Sigmoid colon (tissue), 7 donors: Measurements from ENCODE around the gene GSAP. TPM values are rescaled to one million over a fixed set of nuclear protein-coding genes. Genes with fewer than 3 reads are reported as not detected.
"Not testable (repeated sequence)": the region's sequence is repeated elsewhere in the genome, so short reads cannot be mapped to it uniquely, and the experiment has no call there.

Experiments
- DNase-seq: peaks from one replicate; pipeline ENCODE4 v3.0.0-alpha.2; 2019
- H3K27ac ChIP-seq, 4 donors: fragments of 200-600 bp; sonication (generic); one replicate each; pipeline ENCODE4 v1.5.1; 2016 to 2019; ENCODE audit warnings: mild to moderate bottlenecking in 1 of 4
- H3K27me3 ChIP-seq, 3 donors: fragments of 200-600 bp; sonication (generic); one replicate each; pipeline ENCODE4 v1.5.1; 2019; ENCODE audit warnings: mild to moderate bottlenecking in 1 of 3
- H3K36me3 ChIP-seq, 4 donors: fragments of 200-600 bp; sonication (generic); one replicate each; pipeline ENCODE4 v1.5.1; 2016 to 2019
- H3K4me1 ChIP-seq, 4 donors: fragments of 200-600 bp; sonication (generic); one replicate each; pipeline ENCODE4 v1.5.1; 2017 to 2019
- H3K4me3 ChIP-seq, 4 donors: fragments of 200-600 bp; sonication (generic); one replicate each; pipeline ENCODE4 v1.5.1; 2017 to 2019; ENCODE audit warnings: mild to moderate bottlenecking in 2 of 4, moderate library complexity in 1 of 4
- H3K9me3 ChIP-seq, 4 donors: fragments of 200-600 bp in 3 of 4; sonication (generic) in 3 of 4; one replicate each; pipeline versions ENCODE4 v1.5.1 to v1.6.1; 2013 to 2019
- EP300 ChIP-seq, 4 donors: sonication (generic); formaldehyde crosslinking; IDR thresholded peaks; one replicate each; pipeline ENCODE4 v1.6.1; 2017; ENCODE audit warnings: antibody characterized with exemption in 4 of 4
- POLR2A ChIP-seq, 2 donors: fragments of 450-650 bp; IDR thresholded peaks; one replicate each; pipeline ENCODE4 v1.6.1; 2016; ENCODE audit warnings: antibody characterized with exemption in 2 of 2, mild to moderate bottlenecking in 2 of 2, moderate library complexity in 2 of 2
- POLR2AphosphoS5 ChIP-seq, 4 donors: sonication (generic); formaldehyde crosslinking; IDR thresholded peaks; one replicate each; pipeline ENCODE4 v1.6.1; 2017; ENCODE audit warnings: antibody characterized with exemption in 4 of 4
- WGBS, 2 donors: extraction: QIAGEN DNeasy Blood & Tissue Kit; methylation state at CpG; one replicate each; pipeline ENCODE4 v1.1.7; 2013; 5-methylcytosine and 5-hydroxymethylcytosine counted together
- intact Hi-C: fragments of 100-400 bp; cut with DNase I; formaldehyde crosslinking; loops from one replicate; pipeline ENCODE4 v1.15.1; 2023
- polyA plus RNA-seq, 3 donors: library from polyadenylated mRNA; stranded (reverse); fragments of 200-250 nt; gene quantifications; one replicate each; pipeline ENCODE4 v1.2.3, GENCODE V29; 2013
- total RNA-seq, 4 donors: library from RNA; depleted of rRNA; stranded (reverse); fragments of >200 nt; gene quantifications; one replicate each; pipeline ENCODE4 v1.1.0, GENCODE V29; 2016
- TF ChIP-seq, protein P1 (sequence below), 4 experiments: fragments of 450-650 bp in 3 of 4; fragments of 200-600 bp in 1 of 4; IDR thresholded peaks; one replicate each; pipeline ENCODE4 v1.5.1; 2016 to 2019; ENCODE audit warnings: antibody characterized with exemption in 4 of 4, mild to moderate bottlenecking in 3 of 4, moderate library complexity in 2 of 4
- donor health status: healthy with polysubstance abuse.
- donor health status: Bipolar disorder and iron deficiency.
- donor health status: healthy.

The GSAP gene
- total and polyA plus RNA-seq, 7 donors: 3.6 to 30.2 (median 15.1) TPM

- Histone ChIP-seq H3K4me1 (peaks cover 0 to 66% (median 33%) of the 10 kb centered on the region in 4 donors), H3K36me3 (no peaks in the 10 kb centered on the region), H3K27ac (peak overlapping the region; percentile 70 to 80 (median 78)), H3K9me3 (no peaks in the 10 kb centered on the region), H3K27me3 (no peaks in the 10 kb centered on the region), H3K4me3 (no peak overlapping the region)
- no peak for TF ChIP-seq EP300 (IDR thresholded peaks at IDR 0.05)
- no peak for TF ChIP-seq POLR2AphosphoS5 (IDR thresholded peaks at IDR 0.05)
- no peak for TF ChIP-seq POLR2A (IDR thresholded peaks at IDR 0.05)
- TF ChIP-seq, protein P1, sequence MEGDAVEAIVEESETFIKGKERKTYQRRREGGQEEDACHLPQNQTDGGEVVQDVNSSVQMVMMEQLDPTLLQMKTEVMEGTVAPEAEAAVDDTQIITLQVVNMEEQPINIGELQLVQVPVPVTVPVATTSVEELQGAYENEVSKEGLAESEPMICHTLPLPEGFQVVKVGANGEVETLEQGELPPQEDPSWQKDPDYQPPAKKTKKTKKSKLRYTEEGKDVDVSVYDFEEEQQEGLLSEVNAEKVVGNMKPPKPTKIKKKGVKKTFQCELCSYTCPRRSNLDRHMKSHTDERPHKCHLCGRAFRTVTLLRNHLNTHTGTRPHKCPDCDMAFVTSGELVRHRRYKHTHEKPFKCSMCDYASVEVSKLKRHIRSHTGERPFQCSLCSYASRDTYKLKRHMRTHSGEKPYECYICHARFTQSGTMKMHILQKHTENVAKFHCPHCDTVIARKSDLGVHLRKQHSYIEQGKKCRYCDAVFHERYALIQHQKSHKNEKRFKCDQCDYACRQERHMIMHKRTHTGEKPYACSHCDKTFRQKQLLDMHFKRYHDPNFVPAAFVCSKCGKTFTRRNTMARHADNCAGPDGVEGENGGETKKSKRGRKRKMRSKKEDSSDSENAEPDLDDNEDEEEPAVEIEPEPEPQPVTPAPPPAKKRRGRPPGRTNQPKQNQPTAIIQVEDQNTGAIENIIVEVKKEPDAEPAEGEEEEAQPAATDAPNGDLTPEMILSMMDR (IDR thresholded peaks at IDR 0.05): no peak
- intact Hi-C loops: loop anchor here (5.0 kb wide), 1 partner anchor 68 kb away; the partner anchor contains the start of gene GSAP
- DNase-seq: no peak
These were observed 67.0 kb downstream of the GSAP start for GRCh38 chr7:77349141-77349540.

DNA sequence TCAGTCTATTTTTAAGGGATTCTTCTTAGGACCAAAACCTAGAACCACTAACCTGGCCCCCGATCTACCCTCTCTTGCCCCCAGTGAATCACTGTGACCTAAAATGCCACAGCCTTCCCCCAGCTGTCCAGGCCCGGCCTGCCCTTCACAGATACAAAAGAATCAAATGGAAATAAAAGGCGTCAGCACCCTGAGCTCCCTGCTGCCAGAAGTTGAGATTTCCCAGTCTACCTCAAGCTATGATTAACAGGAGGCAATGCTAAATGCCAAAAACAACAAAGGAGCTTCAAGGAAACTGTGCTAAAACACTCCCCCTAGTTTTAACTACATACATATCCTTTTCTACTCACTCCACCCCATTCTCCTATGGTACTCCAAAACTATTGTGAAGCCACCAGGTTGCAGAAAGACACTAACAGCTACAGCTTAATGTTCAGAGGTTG lies 67.8 kb downstream of the GSAP start:
- Histone ChIP-seq H3K9me3 (no peaks in the 10 kb centered on the region), H3K4me3 (no peak overlapping the region), H3K27ac (peak overlapping the region; percentile 70 to 80 (median 78)), H3K36me3 (no peaks in the 10 kb centered on the region), H3K4me1 (peaks cover 0 to 61% (median 35%) of the 10 kb centered on the region in 4 donors), H3K27me3 (no peaks in the 10 kb centered on the region)
- 56 to 71% methylated on average over 3 of the region's 3 CpGs for WGBS, 2 donors
- TF ChIP-seq POLR2A (IDR thresholded peaks at IDR 0.05) (no peak), EP300 (IDR thresholded peaks at IDR 0.05) (peak in 2 of 4 donors; percentile 58 to 80), POLR2AphosphoS5 (IDR thresholded peaks at IDR 0.05) (peak; percentile 87 to 96 (median 92))
- TF ChIP-seq, protein P1 (IDR thresholded peaks at IDR 0.05): no peak
- DNase-seq: peak; percentile 78
- intact Hi-C loops: loop anchor here (5.0 kb wide), 1 partner anchor 69 kb away; the partner anchor contains the start of gene GSAP

GRCh38 chr7:77346441-77346840 lies 69.7 kb downstream of the GSAP start:
- Histone ChIP-seq H3K27ac (no peak overlapping the region), H3K36me3 (no peaks in the 10 kb centered on the region), H3K27me3 (no peaks in the 10 kb centered on the region), H3K9me3 (no peaks in the 10 kb centered on the region), H3K4me3 (no peak overlapping the region), H3K4me1 (peaks cover 0 to 41% (median 25%) of the 10 kb centered on the region in 4 donors)
- DNase-seq: no peak
- TF ChIP-seq, protein P1 (IDR thresholded peaks at IDR 0.05): no peak
- TF ChIP-seq POLR2AphosphoS5 (IDR thresholded peaks at IDR 0.05) (no peak), EP300 (IDR thresholded peaks at IDR 0.05) (no peak), POLR2A (IDR thresholded peaks at IDR 0.05) (no peak)
- intact Hi-C loops: loop anchor here (5.0 kb wide), 1 partner anchor 71 kb away; the partner anchor contains the start of gene GSAP
- WGBS, 2 donors: 96 to 99% methylated on average over 3 of the region's 3 CpGs

- H3K9me3 ChIP-seq, H3K27ac ChIP-seq, H3K36me3 ChIP-seq, H3K27me3 ChIP-seq, DNase-seq, H3K4me3 ChIP-seq: not testable (repeated sequence)
- intact Hi-C loops: loop anchor here (5.0 kb wide), 1 partner anchor 72 kb away; the partner anchor contains the start of gene GSAP
- peaks cover 0 to 41% (median 24%) of the 10 kb centered on the region in 4 donors for H3K4me1 ChIP-seq
- WGBS, 2 donors: 92 to 96% methylated on average over 9 of the region's 9 CpGs
These were observed 70.7 kb downstream of the GSAP start for GRCh38 chr7:77345426-77345825.

DNA sequence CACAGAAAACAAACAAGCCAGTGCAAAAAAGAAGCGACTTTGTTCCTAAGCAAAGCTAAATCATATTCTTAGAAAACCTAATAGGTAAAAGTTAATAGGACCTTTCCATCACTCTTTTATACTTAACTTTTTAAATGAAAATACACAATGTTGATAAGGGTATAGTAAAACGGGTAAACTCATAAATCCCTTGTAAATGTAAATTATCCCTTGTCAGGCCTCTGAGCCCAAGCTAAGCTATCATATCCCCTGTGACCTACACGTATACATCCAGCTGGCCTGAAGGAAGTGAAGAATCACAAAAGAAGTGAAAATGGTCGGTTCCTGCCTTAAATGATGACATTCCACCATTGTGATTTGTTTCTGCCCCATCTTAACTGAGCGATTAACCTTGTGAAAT lies 76.4 kb downstream of the GSAP start:
- peaks cover 0 to 29% (median 18%) of the 10 kb centered on the region in 4 donors for H3K4me1 ChIP-seq
- WGBS, 2 donors: 16 to 59% methylated on average over 5 of the region's 5 CpGs

More for the DNA sequence above, 76.4 kb downstream of the GSAP start:
- TF ChIP-seq POLR2A (IDR thresholded peaks at IDR 0.05): no peak
- TF ChIP-seq, protein P1 (IDR thresholded peaks at IDR 0.05): no peak
- intact Hi-C loops: no loop called here
- no peak overlapping the region for H3K27ac ChIP-seq
- H3K27me3 ChIP-seq: no peaks in the 10 kb centered on the region
- no peaks in the 10 kb centered on the region for H3K9me3 ChIP-seq
- no peak overlapping the region for H3K4me3 ChIP-seq
- no peaks in the 10 kb centered on the region for H3K36me3 ChIP-seq
- DNase-seq: no peak
